B cell (primary cell): Measurements from ENCODE around the gene POLR3B. TPM values are rescaled to one million over a fixed set of nuclear protein-coding genes. Genes with fewer than 3 reads are reported as not detected.

Source experiments
- ATAC-seq: fragments of 200-7000 bp; cut with Tn5 transposase; one replicate; pipeline ENCODE4 v1.10.0; 2021; ENCODE audit warnings: low read depth, mild to moderate bottlenecking, moderate number of reproducible peaks, moderate library complexity
- CTCF ChIA-PET: fragments of 350-600 bp; sonication (Branson Sonifier 250); formaldehyde crosslinking; loops from one replicate; lab custom pipeline; 2021; ENCODE audit warnings: antibody characterized with exemption, inconsistent platforms; lab: Charles Lee
- POLR2A ChIA-PET: fragments of 350-600 bp; sonication (Branson Sonifier 250); formaldehyde crosslinking; loops from one replicate; lab custom pipeline; 2021; ENCODE audit warnings: antibody characterized with exemption; lab: Charles Lee
- DNase-seq: peaks from one replicate; pipeline ENCODE4 v3.0.0; 2013
- H2AFZ ChIP-seq: 2 replicates; pipeline ENCODE4 v1.6.1; 2012; ENCODE audit warnings: mild to moderate bottlenecking, low read depth, low read length; ENCODE audit not compliant: insufficient read depth, poor library complexity, severe bottlenecking
- H3K27ac ChIP-seq, 2 donors: 1 replicate in 1 of 2; 2 replicates in 1 of 2; pipeline ENCODE4 v1.5.1; 2012 to 2013; ENCODE audit warnings: low read length in 2 of 2, mild to moderate bottlenecking in 2 of 2, moderate library complexity in 1 of 2
- H3K27me3 ChIP-seq, 4 experiments: fragments of 200-600 bp in 1 of 4; sonication (generic) in 1 of 4; replicated peaks in 1 of 4; 1 replicate in 2 of 4; 2 replicates in 2 of 4; pipeline versions ENCODE4 v1.6.1 to v1.7.0; 2013 to 2016; ENCODE audit warnings: low read length in 3 of 4, mild to moderate bottlenecking in 2 of 4, mixed read lengths in 1 of 4, moderate library complexity in 1 of 4; ENCODE audit not compliant: insufficient read depth in 4 of 4, control insufficient read depth in 3 of 4; ENCODE audit errors: control extremely low read depth in 1 of 4
- H3K36me3 ChIP-seq, 2 experiments: replicated peaks in 1 of 2; 1 replicate in 1 of 2; 2 replicates in 1 of 2; pipeline versions ENCODE4 v1.6.1 to v1.7.1; 2013; ENCODE audit warnings: low read length in 1 of 2; ENCODE audit not compliant: insufficient read depth in 2 of 2, control insufficient read depth in 1 of 2; ENCODE audit errors: control extremely low read depth in 1 of 2, extremely low read depth in 1 of 2
- H3K4me1 ChIP-seq, 2 donors: fragments of 200-600 bp in 1 of 2; sonication (generic) in 1 of 2; 1 replicate in 1 of 2; 2 replicates in 1 of 2; pipeline versions ENCODE4 v1.5.1 to v1.6.1; 2013 to 2017; ENCODE audit warnings: low read length in 2 of 2; ENCODE audit not compliant: control insufficient read depth in 2 of 2, insufficient read depth in 2 of 2
- H3K4me2 ChIP-seq: replicated peaks from 2 replicates; pipeline ENCODE3; 2012; ENCODE audit warnings: mild to moderate bottlenecking, low read depth, low read length; ENCODE audit not compliant: poor library complexity, severe bottlenecking
- H3K4me3 ChIP-seq, 5 experiments: fragments of 200-600 bp in 1 of 5; sonication (generic) in 1 of 5; 1 replicate in 3 of 5; 2 replicates in 2 of 5; pipeline versions ENCODE4 v1.5.1 to v1.7.0; 2011 to 2016; ENCODE audit warnings: low read length in 4 of 5, mild to moderate bottlenecking in 4 of 5, low read depth in 2 of 5, control low read depth in 1 of 5, moderate library complexity in 1 of 5; ENCODE audit not compliant: insufficient read depth in 1 of 5; ENCODE audit errors: control extremely low read depth in 1 of 5, extremely low read depth in 1 of 5
- H3K79me2 ChIP-seq: fragments of 200-600 bp; sonication (generic); one replicate; pipeline ENCODE4 v1.6.0; 2016; ENCODE audit warnings: low read length; ENCODE audit not compliant: control insufficient read depth, insufficient read depth
- H3K9ac ChIP-seq: fragments of 200-600 bp; sonication (generic); 2 replicates; pipeline ENCODE4 v1.6.1; 2017; ENCODE audit warnings: mild to moderate bottlenecking, low read length, moderate library complexity
- H3K9me3 ChIP-seq, 3 donors: one replicate each; pipeline versions ENCODE4 v1.6.1 to v1.7.1; 2013; ENCODE audit warnings: low read length in 2 of 3; ENCODE audit not compliant: control insufficient read depth in 2 of 3, insufficient read depth in 1 of 3; ENCODE audit errors: control extremely low read depth in 1 of 3
- H4K20me1 ChIP-seq: 2 replicates; pipeline ENCODE4 v1.6.0; 2012; ENCODE audit warnings: mild to moderate bottlenecking, low read length; ENCODE audit not compliant: insufficient read depth, control insufficient read depth, poor library complexity, severe bottlenecking
- H3K27ac Mint-ChIP-seq: one replicate; pipeline ENCODE4 v1.8.0; 2021; ENCODE audit warnings: mixed read lengths
- H3K27me3 Mint-ChIP-seq: one replicate; pipeline ENCODE4 v1.8.0; 2021; ENCODE audit warnings: mixed read lengths
- H3K4me1 Mint-ChIP-seq: one replicate; pipeline ENCODE4 v1.8.0; 2021; ENCODE audit warnings: mixed read lengths
- H3K4me3 Mint-ChIP-seq: one replicate; pipeline ENCODE4 v1.8.0; 2021; ENCODE audit warnings: mixed read lengths
- H3K9me3 Mint-ChIP-seq: one replicate; pipeline ENCODE4 v1.8.0; 2022; ENCODE audit warnings: mixed read lengths; ENCODE audit not compliant: insufficient read depth
- EZH2 ChIP-seq: IDR thresholded peaks from 2 replicates; pipeline ENCODE4 v1.6.1; 2012; ENCODE audit warnings: borderline replicate concordance, low read depth, mild to moderate bottlenecking, moderate library complexity, low read length; ENCODE audit not compliant: insufficient read depth, poor library complexity, severe bottlenecking
- WGBS: methylation state at CpG from one replicate; pipeline ENCODE4 v1.1.5; 2013; ENCODE audit warnings: missing lambda C conversion rate; ENCODE audit not compliant: insufficient coverage; 5-methylcytosine and 5-hydroxymethylcytosine counted together
- intact Hi-C: fragments of 100-400 bp; cut with micrococcal nuclease; formaldehyde crosslinking; loops from one replicate; pipeline ENCODE4 v1.10.0; 2022
- polyA plus RNA-seq: library from polyadenylated mRNA; depleted of rRNA; stranded (reverse); fragments of >200 nt; gene quantifications from 2 replicates; pipeline ENCODE4 v1.2.3, GENCODE V29; 2012
- total RNA-seq, 2 donors: library from RNA; stranded (reverse); fragments of 120-200 nt in 1 of 2; gene quantifications; 1 replicate in 1 of 2; 2 replicates in 1 of 2; pipeline versions ENCODE4 v1.2.3 to v1.2.4, GENCODE V29; 2013 to 2022
- TF ChIP-seq, protein P1 (sequence below): fragments of 200-600 bp; IDR thresholded peaks from one replicate; pipeline ENCODE4 v1.8.0; 2022; ENCODE audit warnings: antibody characterized with exemption, mild to moderate bottlenecking

Gene POLR3B
- total and polyA plus RNA-seq, 2 donors (not counting 1 experiment from before 2014, with no cell fraction given) = 1.3 to 9.7 TPM

- H3K4me3 ChIP-seq = no peak overlapping the region
- ATAC-seq (no peak), DNase-seq (no peak)
- H3K27me3 ChIP-seq = no peaks in the 10 kb centered on the region
- no peak overlapping the region for H3K27ac Mint-ChIP-seq
- H2AFZ ChIP-seq = no peak overlapping the region
- ChIA-PET POLR2A (no interaction called here), CTCF (no interaction called here)
- H3K4me1 Mint-ChIP-seq = no peaks in the 10 kb centered on the region
- H4K20me1 ChIP-seq = no peaks in the 10 kb centered on the region
- TF ChIP-seq EZH2 = no peak
- TF ChIP-seq, protein P1, sequence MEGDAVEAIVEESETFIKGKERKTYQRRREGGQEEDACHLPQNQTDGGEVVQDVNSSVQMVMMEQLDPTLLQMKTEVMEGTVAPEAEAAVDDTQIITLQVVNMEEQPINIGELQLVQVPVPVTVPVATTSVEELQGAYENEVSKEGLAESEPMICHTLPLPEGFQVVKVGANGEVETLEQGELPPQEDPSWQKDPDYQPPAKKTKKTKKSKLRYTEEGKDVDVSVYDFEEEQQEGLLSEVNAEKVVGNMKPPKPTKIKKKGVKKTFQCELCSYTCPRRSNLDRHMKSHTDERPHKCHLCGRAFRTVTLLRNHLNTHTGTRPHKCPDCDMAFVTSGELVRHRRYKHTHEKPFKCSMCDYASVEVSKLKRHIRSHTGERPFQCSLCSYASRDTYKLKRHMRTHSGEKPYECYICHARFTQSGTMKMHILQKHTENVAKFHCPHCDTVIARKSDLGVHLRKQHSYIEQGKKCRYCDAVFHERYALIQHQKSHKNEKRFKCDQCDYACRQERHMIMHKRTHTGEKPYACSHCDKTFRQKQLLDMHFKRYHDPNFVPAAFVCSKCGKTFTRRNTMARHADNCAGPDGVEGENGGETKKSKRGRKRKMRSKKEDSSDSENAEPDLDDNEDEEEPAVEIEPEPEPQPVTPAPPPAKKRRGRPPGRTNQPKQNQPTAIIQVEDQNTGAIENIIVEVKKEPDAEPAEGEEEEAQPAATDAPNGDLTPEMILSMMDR = no peak
- no peaks in the 10 kb centered on the region for H3K36me3 ChIP-seq
- H3K4me3 Mint-ChIP-seq = no peak overlapping the region
- H3K4me1 ChIP-seq = no peaks in the 10 kb centered on the region
- intact Hi-C loops = no loop called here
- H3K27ac ChIP-seq = no peak overlapping the region
- no peak overlapping the region for H3K9ac ChIP-seq
- no peaks in the 10 kb centered on the region for H3K79me2 ChIP-seq
- no peaks in the 10 kb centered on the region for H3K9me3 ChIP-seq
- 88% methylated on average over 1 of the region's 4 CpGs for WGBS
- H3K4me2 ChIP-seq = no peak overlapping the region
- peaks cover 17% of the 10 kb centered on the region for H3K27me3 Mint-ChIP-seq
- no peaks in the 10 kb centered on the region for H3K9me3 Mint-ChIP-seq
Measured at GRCh38 chr12:106521901-106522300, 164.4 kb downstream of the POLR3B start.

GRCh38 chr12:106522708-106523107 is 165.2 kb downstream of the POLR3B start:
- ATAC-seq = no peak
- 61% methylated on average over 3 of the region's 3 CpGs for WGBS

More at GRCh38 chr12:106522708-106523107, 165.2 kb downstream of the POLR3B start:
- intact Hi-C loops = no loop called here
- peaks cover 17% of the 10 kb centered on the region for H3K27me3 Mint-ChIP-seq
- ChIA-PET POLR2A (no interaction called here), CTCF (no interaction called here)
- DNase-seq = no peak
- Histone ChIP-seq H3K9ac (no peak overlapping the region), H3K9me3 (no peaks in the 10 kb centered on the region), H3K27ac (no peak overlapping the region), H2AFZ (no peak overlapping the region), H4K20me1 (no peaks in the 10 kb centered on the region), H3K27me3 (no peaks in the 10 kb centered on the region), H3K4me2 (no peak overlapping the region), H3K4me1 (no peaks in the 10 kb centered on the region), H3K36me3 (no peaks in the 10 kb centered on the region), H3K4me3 (no peak overlapping the region), H3K79me2 (no peaks in the 10 kb centered on the region)
- TF ChIP-seq EZH2 = no peak
- TF ChIP-seq, protein P1 = no peak
- no peak overlapping the region for H3K27ac Mint-ChIP-seq
- no peaks in the 10 kb centered on the region for H3K9me3 Mint-ChIP-seq
- H3K4me3 Mint-ChIP-seq = no peak overlapping the region
- no peaks in the 10 kb centered on the region for H3K4me1 Mint-ChIP-seq
